SK-N-SH (cell line): ENCODE data around the gene AMN1.

Experiments used
- CHD2 ChIP-seq: fragments of 150-350 bp; IDR thresholded peaks from 2 replicates; pipeline ENCODE4 v1.6.1; 2018; ENCODE audit warnings: low read length; ENCODE audit not compliant: partially characterized antibody
- CTCF ChIP-seq: fragments of 200-600 bp; sonication (generic); IDR thresholded peaks from 2 replicates; pipeline ENCODE4 v1.6.1; 2017; ENCODE audit warnings: antibody characterized with exemption, mild to moderate bottlenecking, moderate library complexity
- EP300 ChIP-seq, 2 experiments: IDR thresholded peaks; 2 replicates each; pipeline versions ENCODE4 v1.4.0 to v1.6.1; 2012; ENCODE audit warnings: borderline replicate concordance in 1 of 2, low read depth in 1 of 2, low read length in 1 of 2
- GABPA ChIP-seq: IDR thresholded peaks from 2 replicates; pipeline ENCODE4 v1.4.0; 2012; ENCODE audit warnings: low read depth, mild to moderate bottlenecking
- MAX ChIP-seq: IDR thresholded peaks from 2 replicates; pipeline ENCODE4 v1.4.0; 2012; ENCODE audit warnings: low read depth
- MXI1 ChIP-seq: IDR thresholded peaks from 2 replicates; pipeline ENCODE4 v1.6.1; 2012; ENCODE audit warnings: mild to moderate bottlenecking, low read depth, low read length, improper control_type of control experiment
- NRF1 ChIP-seq: IDR thresholded peaks from 2 replicates; pipeline ENCODE4 v1.6.1; 2012; ENCODE audit warnings: low read depth, mild to moderate bottlenecking, low read length
- POLR2AphosphoS5 ChIP-seq: IDR thresholded peaks from 2 replicates; pipeline ENCODE4 v1.6.1; 2012; ENCODE audit warnings: low read depth, low read length
- RCOR1 ChIP-seq: fragments of 150-350 bp; IDR thresholded peaks from 2 replicates; pipeline ENCODE4 v1.6.1; 2017; ENCODE audit warnings: antibody characterized with exemption, low read length
- REST ChIP-seq: IDR thresholded peaks from 2 replicates; pipeline ENCODE4 v1.6.1; 2012; ENCODE audit warnings: mild to moderate bottlenecking, low read depth, low read length, moderate library complexity
- TAF1 ChIP-seq: IDR thresholded peaks from 2 replicates; pipeline ENCODE4 v1.6.1; 2012; ENCODE audit warnings: low read depth, mild to moderate bottlenecking, low read length, moderate library complexity, borderline replicate concordance
- USF2 ChIP-seq: fragments of 150-350 bp; IDR thresholded peaks from 2 replicates; pipeline ENCODE4 v1.6.1; 2017; ENCODE audit warnings: antibody characterized with exemption, low read length, low read depth, borderline replicate concordance

GRCh38 chr12:31768046-31768445 is 39.2 kb upstream of the AMN1 start:
- TF ChIP-seq NRF1, result no peak
- no peak for TF ChIP-seq MXI1
- no peak for TF ChIP-seq CTCF
- TF ChIP-seq CHD2, result no peak
- no peak for TF ChIP-seq RCOR1
- TF ChIP-seq MAX, result no peak
- TF ChIP-seq GABPA, result no peak
- no peak for TF ChIP-seq USF2
- no peak for TF ChIP-seq REST
- no peak for TF ChIP-seq TAF1
- no peak for TF ChIP-seq POLR2AphosphoS5
- no peak for TF ChIP-seq EP300 (IDR thresholded peaks at IDR 0.05; ENCODE audit: borderline replicate concordance in 1 of 2, low read depth in 1 of 2, low read length in 1 of 2)
